Tongue (tissue), 2 donors: ENCODE results near the gene JAZF1. TPM values are rescaled to one million over a fixed set of nuclear protein-coding genes. Genes with fewer than 3 reads are reported as not detected.
"Not testable (repeated sequence)": the region's sequence is repeated elsewhere in the genome, so short reads cannot be mapped to it uniquely, and the experiment has no call there.

ENCODE experiments used
- DNase-seq: peaks from one replicate; pipeline ENCODE4 v3.0.0-alpha.2; 2015
- total RNA-seq: library from RNA; depleted of rRNA; stranded (reverse); fragments of >200 nt; gene quantifications from one replicate; pipeline ENCODE4 v1.2.3, GENCODE V29; 2014

Gene JAZF1
- total RNA-seq, 1 donor from 2014 or later: 30.4 TPM

GRCh38 chr7:27939893-27940292 is 240.7 kb downstream of the JAZF1 start:
- DNase-seq: no peak

- DNase-seq: no peak
These were observed 243.9 kb downstream of the JAZF1 start for GRCh38 chr7:27936768-27937102.

- DNase-seq: no peak
These were observed 244.4 kb downstream of the JAZF1 start for GRCh38 chr7:27936047-27936767.

- no peak for DNase-seq
These were observed 246.7 kb downstream of the JAZF1 start for GRCh38 chr7:27933671-27934565.

GRCh38 chr7:27930910-27931476 is 249.6 kb downstream of the JAZF1 start:
- no peak for DNase-seq

GRCh38 chr7:27929127-27929526 is 251.5 kb downstream of the JAZF1 start:
- DNase-seq: no peak

- DNase-seq: no peak
These were observed 252.6 kb downstream of the JAZF1 start for GRCh38 chr7:27928001-27928400.

GRCh38 chr7:27925573-27926201 is 254.9 kb downstream of the JAZF1 start:
- no peak for DNase-seq

- no peak for DNase-seq
These were observed 257.0 kb downstream of the JAZF1 start for GRCh38 chr7:27923642-27923980.

GRCh38 chr7:27922907-27923641 is 257.5 kb downstream of the JAZF1 start:
- DNase-seq: peak; percentile 58

- DNase-seq: not testable (repeated sequence)
These were observed 258.2 kb downstream of the JAZF1 start for GRCh38 chr7:27922389-27922788.

- peak; percentile 90 for DNase-seq
These were observed 259.3 kb downstream of the JAZF1 start for GRCh38 chr7:27921081-27921836.

- DNase-seq: no peak
These were observed 260.2 kb downstream of the JAZF1 start for GRCh38 chr7:27920281-27920946.

GRCh38 chr7:27918503-27918902 is 262.1 kb downstream of the JAZF1 start:
- DNase-seq: no peak

GRCh38 chr7:27917774-27918314 is 262.8 kb downstream of the JAZF1 start:
- no peak for DNase-seq

GRCh38 chr7:27917119-27917518 is 263.5 kb downstream of the JAZF1 start:
- DNase-seq: peak; percentile 12

- DNase-seq: no peak
These were observed 264.2 kb downstream of the JAZF1 start for GRCh38 chr7:27916372-27916771.

GRCh38 chr7:27914409-27914808 is 266.2 kb downstream of the JAZF1 start:
- DNase-seq: no peak

GRCh38 chr7:27912751-27913150 is 267.8 kb downstream of the JAZF1 start:
- DNase-seq: peak; percentile 14

GRCh38 chr7:27911920-27912319 is 268.7 kb downstream of the JAZF1 start:
- DNase-seq: no peak
